Activated T-cell treated with anti-CD3 and anti-CD28 coated beads, Interleukin-2, amount 50 U/mL, for 4 hours (primary cell): ENCODE data around the gene ZNF362. TPM values are rescaled to one million over a fixed set of nuclear protein-coding genes. Genes with fewer than 3 reads are reported as not detected.

Source experiments
- ATAC-seq, 2 donors: fragments of 200-7000 bp; cut with Tn5 transposase; one replicate each; pipeline ENCODE4 v1.10.0; 2021
- DNase-seq: peaks from one replicate; pipeline ENCODE4 v3.0.0-alpha.2; 2020
- H3K27me3 Mint-ChIP-seq: one replicate; pipeline ENCODE4 v1.8.0; 2021; ENCODE audit warnings: low read depth, mixed read lengths
- H3K36me3 Mint-ChIP-seq: one replicate; pipeline ENCODE4 v1.8.0; 2022; ENCODE audit warnings: mixed read lengths; ENCODE audit not compliant: insufficient read depth
- H3K4me1 Mint-ChIP-seq: one replicate; pipeline ENCODE4 v1.8.0; 2021; ENCODE audit warnings: low read depth, mixed read lengths
- H3K4me3 Mint-ChIP-seq: one replicate; pipeline ENCODE4 v1.8.0; 2021; ENCODE audit warnings: mild to moderate bottlenecking, moderate library complexity, mixed read lengths
- H3K9me3 Mint-ChIP-seq: one replicate; pipeline ENCODE4 v1.8.0; 2021; ENCODE audit warnings: mixed read lengths
- total RNA-seq, 3 donors: library from RNA; stranded (reverse); gene quantifications; one replicate each; pipeline ENCODE4 v1.2.1, GENCODE V29; 2021

ZNF362 gene
- total RNA-seq, 3 donors from 2014 or later, result 8.4 to 11.2 (median 10.3) TPM

DNA sequence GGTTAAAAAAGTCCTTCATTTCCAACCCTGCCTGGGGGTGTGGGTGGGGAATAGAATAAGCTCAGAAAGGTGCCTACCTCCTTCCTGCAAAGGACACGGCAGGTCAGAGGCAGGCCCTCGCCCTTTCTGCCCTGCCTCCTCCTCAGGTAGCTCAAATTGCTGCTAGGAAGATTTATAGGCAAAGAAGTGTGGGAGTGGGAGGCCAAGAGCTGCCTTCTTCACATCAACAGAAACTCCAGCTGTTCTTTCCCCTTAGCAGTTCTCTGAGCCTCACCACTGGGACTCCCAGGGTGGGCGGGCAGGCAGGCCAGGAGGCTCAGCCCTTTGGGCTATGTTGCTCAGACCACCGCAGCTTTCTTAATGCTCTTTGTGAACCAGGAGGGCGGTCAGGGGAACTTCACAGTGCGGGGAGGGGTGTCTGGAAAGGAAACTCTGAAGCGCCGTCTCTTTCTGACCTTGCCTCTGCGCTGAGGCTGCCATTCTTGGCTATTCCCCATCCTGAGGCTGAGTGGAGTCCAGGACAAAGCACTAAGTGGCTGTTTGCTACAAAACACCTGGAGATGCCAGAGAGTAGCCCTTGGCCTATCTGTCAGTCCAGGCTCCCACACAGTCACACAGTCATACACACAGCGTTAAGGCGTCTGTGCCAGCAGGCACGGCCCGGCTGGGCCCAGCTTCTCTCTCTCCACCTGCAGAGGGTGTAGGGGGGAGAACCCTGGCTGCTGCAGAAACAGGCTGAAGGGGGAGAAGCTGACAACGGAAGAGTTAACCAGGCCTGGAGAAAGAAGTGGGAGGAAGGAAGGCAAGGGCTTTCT is 67.6 kb downstream of the ZNF362 start:
- ATAC-seq (no peak), DNase-seq (no peak)
- Mint-ChIP-seq H3K36me3 (peaks cover 28% of the 10 kb centered on the region), H3K27me3 (no peaks in the 10 kb centered on the region), H3K9me3 (no peaks in the 10 kb centered on the region), H3K4me3 (no peak overlapping the region), H3K4me1 (no peaks in the 10 kb centered on the region)

DNA sequence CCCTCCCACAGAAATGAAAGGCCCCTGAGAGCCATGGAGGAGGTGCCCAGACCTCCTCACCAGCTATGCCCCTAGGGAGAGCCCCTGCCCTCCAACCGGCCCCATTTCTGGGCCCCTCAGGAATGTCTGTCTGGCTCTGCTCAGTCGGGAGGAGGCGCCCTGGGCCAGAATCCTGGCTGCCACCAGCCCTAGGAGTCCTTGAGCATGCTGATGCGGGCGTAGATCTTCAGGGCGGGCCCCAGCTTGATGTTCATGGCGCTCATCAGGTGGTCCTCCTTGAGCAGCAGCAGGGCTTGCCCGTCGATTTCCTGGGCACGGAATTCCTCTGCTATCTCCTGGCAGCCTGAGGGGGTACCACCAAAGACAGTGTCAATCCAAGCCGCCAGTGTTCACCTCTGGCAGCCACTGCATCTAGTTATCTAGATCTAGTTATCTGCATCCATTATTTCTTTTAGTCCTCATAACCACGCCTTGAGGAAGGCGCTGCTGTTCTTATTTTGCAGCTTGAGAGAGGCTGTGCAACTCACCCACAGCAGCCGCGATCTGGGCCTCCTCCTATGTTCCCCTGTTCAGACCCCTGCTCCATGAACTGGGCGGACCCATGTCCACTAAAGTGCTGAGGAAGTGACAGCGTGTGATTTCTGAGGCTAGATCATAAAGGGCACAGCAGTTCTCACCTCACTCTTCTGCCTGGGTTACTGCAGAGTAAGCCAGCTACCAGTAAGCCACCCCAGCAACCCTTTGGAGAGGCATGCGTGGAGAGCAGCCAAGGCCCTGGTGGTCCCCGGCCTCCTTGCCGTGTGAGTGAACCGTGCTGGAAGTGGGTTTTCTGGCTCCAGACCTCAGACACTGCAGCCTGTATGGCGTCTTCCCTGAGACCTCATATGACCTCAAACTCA is 68.6 kb downstream of the ZNF362 start:
- Mint-ChIP-seq H3K4me3 (no peak overlapping the region), H3K9me3 (no peaks in the 10 kb centered on the region), H3K4me1 (no peaks in the 10 kb centered on the region), H3K27me3 (no peaks in the 10 kb centered on the region), H3K36me3 (peaks cover 37% of the 10 kb centered on the region)
- ATAC-seq (no peak), DNase-seq (no peak)

DNA sequence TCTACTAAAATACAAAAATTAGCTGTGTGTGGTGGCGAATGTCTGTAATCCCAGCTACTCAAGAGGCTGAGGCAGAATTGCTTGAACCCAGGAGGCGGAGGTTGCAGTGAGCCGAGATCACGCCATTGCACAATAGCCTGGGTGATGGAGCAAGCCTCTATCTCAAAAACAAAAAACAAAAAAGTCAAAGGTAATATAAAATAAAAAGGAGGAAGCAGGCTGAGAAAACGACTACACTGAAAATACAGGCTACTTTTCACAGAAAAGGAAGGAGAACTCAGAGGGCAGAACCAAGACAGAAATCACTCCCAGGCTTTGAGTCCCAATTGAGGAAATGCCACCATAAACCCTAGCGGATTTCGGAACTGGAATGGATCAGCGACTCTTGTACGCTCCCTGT is 70.5 kb downstream of the ZNF362 start:
- no peaks in the 10 kb centered on the region for H3K27me3 Mint-ChIP-seq
- no peaks in the 10 kb centered on the region for H3K9me3 Mint-ChIP-seq
- no peak for ATAC-seq
- H3K4me3 Mint-ChIP-seq, result no peak overlapping the region
- H3K4me1 Mint-ChIP-seq, result no peaks in the 10 kb centered on the region
- no peak for DNase-seq
- H3K36me3 Mint-ChIP-seq, result peaks cover 41% of the 10 kb centered on the region

- H3K27me3 Mint-ChIP-seq, result no peaks in the 10 kb centered on the region
- no peak for ATAC-seq
- no peaks in the 10 kb centered on the region for H3K9me3 Mint-ChIP-seq
- no peak overlapping the region for H3K4me3 Mint-ChIP-seq
- DNase-seq, result no peak
- peaks cover 42% of the 10 kb centered on the region for H3K36me3 Mint-ChIP-seq
- no peaks in the 10 kb centered on the region for H3K4me1 Mint-ChIP-seq
Measured at GRCh38 chr1:33327587-33328325, 71.5 kb downstream of the ZNF362 start.

- H3K9me3 Mint-ChIP-seq, result no peaks in the 10 kb centered on the region
- H3K36me3 Mint-ChIP-seq, result peaks cover 48% of the 10 kb centered on the region
- no peaks in the 10 kb centered on the region for H3K27me3 Mint-ChIP-seq
- no peak overlapping the region for H3K4me3 Mint-ChIP-seq
- H3K4me1 Mint-ChIP-seq, result no peaks in the 10 kb centered on the region
- no peak for ATAC-seq
- no peak for DNase-seq
Measured at GRCh38 chr1:33328817-33329216, 72.5 kb downstream of the ZNF362 start.

DNA sequence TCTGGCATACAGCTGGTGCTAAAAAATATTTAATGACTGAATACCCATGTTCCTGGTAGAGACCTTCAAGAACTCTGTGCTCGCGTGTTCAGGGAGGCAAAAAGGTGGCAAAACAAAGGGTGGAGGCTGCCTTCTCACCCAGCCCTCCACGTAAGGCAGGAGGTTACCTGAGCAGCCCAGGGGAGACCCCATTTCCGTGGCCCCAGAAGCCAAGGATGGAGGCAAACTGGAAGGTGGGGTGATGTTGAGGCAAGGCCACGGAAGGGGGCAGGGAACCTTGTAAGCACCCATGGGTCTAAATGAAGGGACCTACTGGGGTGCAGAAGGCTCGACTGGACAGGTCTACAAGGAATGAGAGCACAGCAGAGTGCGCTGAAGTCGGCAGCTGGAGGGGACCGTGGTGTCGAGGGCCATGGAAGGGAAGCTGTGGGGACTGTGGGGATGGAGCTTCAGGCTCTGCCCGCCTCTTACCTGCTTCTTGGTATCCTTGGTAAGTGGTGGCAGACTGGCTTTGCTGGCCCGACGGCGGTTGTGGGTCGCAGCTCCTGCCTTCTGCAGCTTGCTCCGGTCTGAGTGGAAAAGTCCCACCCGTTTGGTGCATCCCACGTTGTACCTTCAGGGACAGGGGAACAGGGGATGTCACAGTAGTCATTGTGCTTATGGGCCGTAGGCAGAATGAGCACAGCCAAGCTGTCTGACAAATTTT is 73.5 kb downstream of the ZNF362 start:
- Mint-ChIP-seq H3K4me3 (no peak overlapping the region), H3K36me3 (peaks cover 49% of the 10 kb centered on the region)
- no peak for ATAC-seq

DNA sequence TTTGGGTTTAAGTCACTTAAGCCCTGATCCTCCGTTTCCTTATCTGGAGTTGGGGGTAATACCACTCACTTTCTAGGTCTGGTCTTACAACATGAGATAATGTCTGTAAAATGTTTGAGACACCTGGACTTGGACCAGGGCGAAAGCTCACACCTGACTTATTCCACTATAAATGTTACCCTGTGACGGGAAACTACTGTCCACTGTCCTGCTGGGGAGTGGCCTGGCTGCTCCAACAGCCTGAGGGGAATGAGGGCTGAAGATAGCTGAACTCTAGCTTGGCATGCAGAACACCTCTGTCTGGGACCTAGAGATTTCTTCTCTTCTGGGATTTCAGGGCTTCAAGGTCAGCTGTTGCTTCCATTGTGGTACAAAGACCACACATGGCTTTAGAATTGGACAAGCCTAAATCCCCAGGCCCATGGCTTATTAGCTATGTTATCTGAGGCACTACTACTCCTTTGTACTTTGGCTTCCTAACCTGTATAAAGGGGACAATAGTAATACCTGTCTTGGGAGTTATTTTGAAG is 74.1 kb downstream of the ZNF362 start:
- peaks cover 47% of the 10 kb centered on the region for H3K36me3 Mint-ChIP-seq
- H3K27me3 Mint-ChIP-seq, result no peaks in the 10 kb centered on the region
- H3K9me3 Mint-ChIP-seq, result no peaks in the 10 kb centered on the region
- peaks cover 7% of the 10 kb centered on the region for H3K4me1 Mint-ChIP-seq
- no peak for DNase-seq
- H3K4me3 Mint-ChIP-seq, result no peak overlapping the region
- no peak for ATAC-seq

More for the DNA sequence above, 73.5 kb downstream of the ZNF362 start:
- H3K9me3 Mint-ChIP-seq, result no peaks in the 10 kb centered on the region
- H3K27me3 Mint-ChIP-seq, result no peaks in the 10 kb centered on the region
- DNase-seq, result no peak
- peaks cover 2% of the 10 kb centered on the region for H3K4me1 Mint-ChIP-seq

DNA sequence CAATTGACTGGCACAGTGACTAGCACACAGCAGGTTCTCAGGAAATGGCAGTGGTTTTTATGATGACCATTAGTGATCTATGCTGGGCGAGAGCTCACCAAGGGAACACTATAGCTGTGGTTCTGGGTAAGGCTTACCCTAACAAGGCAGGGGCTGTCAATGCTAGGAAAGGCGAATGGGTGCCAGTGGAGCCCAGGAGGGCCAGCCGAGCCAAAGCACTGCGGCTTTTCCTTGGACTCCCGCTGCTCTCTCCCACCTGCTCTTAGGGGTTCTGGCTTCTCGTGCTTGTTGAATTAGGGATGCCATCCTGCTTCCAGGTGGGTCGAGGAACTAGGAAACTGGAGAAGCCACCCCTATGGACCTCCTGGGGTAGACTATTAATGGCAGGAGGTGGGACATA is 74.6 kb downstream of the ZNF362 start:
- Mint-ChIP-seq H3K4me1 (peaks cover 8% of the 10 kb centered on the region), H3K27me3 (no peaks in the 10 kb centered on the region), H3K9me3 (no peaks in the 10 kb centered on the region), H3K36me3 (peaks cover 42% of the 10 kb centered on the region), H3K4me3 (no peak overlapping the region)
- DNase-seq (no peak), ATAC-seq (no peak)

DNA sequence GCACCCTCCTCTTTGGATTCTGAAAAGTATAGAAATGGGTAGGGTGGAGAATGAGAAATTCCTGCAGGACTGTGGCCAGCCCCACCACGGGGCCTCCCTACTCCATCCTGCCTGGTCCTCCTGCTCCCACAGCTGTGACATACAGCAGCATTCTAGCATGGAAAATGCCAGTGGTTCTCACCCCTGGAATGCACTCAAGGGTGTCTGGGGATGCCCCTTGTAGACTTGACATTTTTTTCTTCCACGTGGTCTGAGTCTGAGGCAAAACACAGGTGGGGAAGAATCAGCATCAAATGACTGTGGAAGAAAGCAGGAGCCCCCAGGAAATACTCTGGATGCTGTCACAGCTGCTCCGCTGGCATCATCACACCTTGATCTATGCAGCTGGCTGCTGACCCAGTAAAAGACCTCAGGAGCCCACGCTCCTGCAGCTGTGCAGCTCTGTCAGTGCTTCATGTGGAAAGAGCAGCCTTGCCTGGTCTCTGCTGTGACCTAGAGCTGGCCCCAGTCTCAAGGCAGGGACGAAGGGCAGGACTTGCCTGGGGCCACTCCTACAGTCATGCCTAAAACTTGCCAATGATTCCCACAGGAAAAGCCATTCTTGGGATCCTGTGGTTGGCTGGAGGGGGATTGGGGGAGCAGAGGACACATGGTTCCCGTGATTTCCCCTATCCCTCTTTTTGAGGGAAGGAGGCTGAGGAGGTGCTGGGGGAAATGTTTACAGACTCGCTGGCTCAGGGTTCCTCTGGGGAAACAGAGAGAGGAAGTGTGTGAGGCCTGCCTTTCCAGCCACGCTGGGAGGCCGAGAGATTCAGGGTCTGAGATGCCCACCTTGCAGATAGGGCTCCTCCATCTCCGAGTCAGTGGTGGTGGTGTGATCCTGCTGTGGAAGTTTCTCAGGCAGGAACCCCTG is 75.4 kb downstream of the ZNF362 start:
- no peaks in the 10 kb centered on the region for H3K27me3 Mint-ChIP-seq
- DNase-seq (no peak), ATAC-seq (no peak)
- H3K9me3 Mint-ChIP-seq, result no peaks in the 10 kb centered on the region
- peaks cover 39% of the 10 kb centered on the region for H3K36me3 Mint-ChIP-seq
- H3K4me3 Mint-ChIP-seq, result no peak overlapping the region
- H3K4me1 Mint-ChIP-seq, result peaks cover 8% of the 10 kb centered on the region

DNA sequence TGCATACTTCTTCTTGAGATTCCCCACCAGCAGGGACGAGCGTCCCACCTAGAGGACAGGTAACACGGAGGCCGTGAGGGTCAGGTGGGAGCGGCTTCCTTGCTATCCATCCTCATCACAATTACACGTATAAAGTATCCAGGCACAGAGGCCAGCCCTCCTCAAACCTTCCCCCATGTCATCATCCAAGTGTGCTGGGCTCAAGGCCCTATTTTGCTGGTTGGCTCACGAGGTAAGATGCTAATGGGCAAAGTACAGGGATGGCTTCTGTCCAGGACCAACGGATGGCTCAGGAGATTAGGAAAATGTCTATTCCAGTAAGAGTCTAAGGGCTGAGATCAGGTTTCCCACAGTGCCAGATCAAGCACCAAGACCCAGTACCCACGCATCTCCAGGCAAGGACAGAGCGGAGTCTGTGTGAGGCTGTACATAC is 76.1 kb downstream of the ZNF362 start:
- no peak for ATAC-seq
- H3K9me3 Mint-ChIP-seq, result no peaks in the 10 kb centered on the region
- no peak overlapping the region for H3K4me3 Mint-ChIP-seq
- peaks cover 32% of the 10 kb centered on the region for H3K36me3 Mint-ChIP-seq
- no peaks in the 10 kb centered on the region for H3K27me3 Mint-ChIP-seq
- DNase-seq, result no peak
- H3K4me1 Mint-ChIP-seq, result peaks cover 8% of the 10 kb centered on the region

GRCh38 chr1:33332881-33333280 is 76.6 kb downstream of the ZNF362 start:
- Mint-ChIP-seq H3K9me3 (no peaks in the 10 kb centered on the region), H3K36me3 (peaks cover 32% of the 10 kb centered on the region), H3K4me1 (peaks cover 8% of the 10 kb centered on the region), H3K4me3 (no peak overlapping the region), H3K27me3 (no peaks in the 10 kb centered on the region)
- DNase-seq (no peak), ATAC-seq (no peak)

DNA sequence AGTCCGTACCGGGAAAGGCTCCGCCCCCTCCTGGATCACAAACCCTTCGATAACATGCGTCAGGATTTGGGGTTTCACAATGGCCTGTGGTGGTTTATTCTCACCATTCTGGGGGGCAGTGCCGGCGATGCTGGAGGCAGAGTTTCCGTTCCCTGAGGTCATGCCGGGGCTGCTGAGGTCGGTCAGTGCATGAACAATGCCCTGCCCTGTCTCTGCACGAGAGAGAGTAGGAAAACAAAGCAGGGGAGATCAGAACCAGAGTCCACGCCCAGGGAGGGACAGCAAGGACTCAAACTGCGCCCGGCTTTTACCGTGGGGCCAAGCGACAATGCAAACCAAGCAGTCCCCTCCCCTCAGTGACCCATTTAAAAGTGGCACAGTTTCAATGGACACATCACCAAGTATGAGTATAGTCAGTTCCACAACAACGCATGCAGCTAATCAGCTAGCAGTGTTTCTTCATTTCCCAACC is 77.8 kb downstream of the ZNF362 start:
- Mint-ChIP-seq H3K36me3 (peaks cover 24% of the 10 kb centered on the region), H3K4me3 (no peak overlapping the region), H3K4me1 (peaks cover 12% of the 10 kb centered on the region), H3K27me3 (no peaks in the 10 kb centered on the region), H3K9me3 (no peaks in the 10 kb centered on the region)
- DNase-seq (no peak), ATAC-seq (no peak)

- no peaks in the 10 kb centered on the region for H3K27me3 Mint-ChIP-seq
Measured at GRCh38 chr1:33335020-33335419, 78.7 kb downstream of the ZNF362 start.

More at GRCh38 chr1:33335020-33335419, 78.7 kb downstream of the ZNF362 start:
- Mint-ChIP-seq H3K4me1 (peaks cover 14% of the 10 kb centered on the region), H3K4me3 (no peak overlapping the region), H3K36me3 (peaks cover 18% of the 10 kb centered on the region), H3K9me3 (no peaks in the 10 kb centered on the region)
- DNase-seq (no peak), ATAC-seq (no peak)
